ENCODE data around the gene LIMCH1. TPM values are rescaled to one million over a fixed set of nuclear protein-coding genes. Genes with fewer than 3 reads are reported as not detected.

Gene LIMCH1
- polyA plus RNA-seq, 2 donors = 8.3 to 9.0 TPM

DNA sequence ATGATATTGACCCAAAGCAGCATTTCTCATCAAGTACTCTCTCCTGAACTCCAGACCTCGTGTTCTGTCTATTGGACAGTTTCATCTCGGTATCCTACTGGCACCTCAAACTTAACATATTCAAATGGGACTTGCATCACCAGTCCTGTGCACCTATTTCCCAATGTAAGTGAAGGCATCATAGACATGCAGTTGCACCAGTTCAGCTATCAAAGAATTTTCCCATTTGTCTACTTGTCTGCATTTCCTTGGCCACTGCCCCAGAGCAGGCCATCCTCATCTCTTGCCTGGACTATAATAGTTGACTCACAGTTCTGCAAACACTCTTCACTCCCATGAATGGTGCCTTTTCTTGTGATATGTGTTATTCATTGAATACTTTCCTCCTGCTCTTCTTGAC, 11.3 kb upstream of the LIMCH1 start:
- Histone ChIP-seq H3K27me3 (ENCODE audit: control insufficient read depth in 1 of 2, insufficient read depth in 2 of 2, low read length in 2 of 2) (no peaks in the 10 kb centered on the region), H3K36me3 (ENCODE audit: control insufficient read depth in 2 of 2, insufficient read depth in 2 of 2, low read length in 1 of 2) (no peaks in the 10 kb centered on the region), H3K4me1 (ENCODE audit: control insufficient read depth in 2 of 2, insufficient read depth in 2 of 2, low read length in 1 of 2) (no peaks in the 10 kb centered on the region), H3K4me3 (ENCODE audit: low read depth in 1 of 2, low read length in 2 of 2) (no peak overlapping the region), H3K9me3 (ENCODE audit: control insufficient read depth in 2 of 2, insufficient read depth in 1 of 2, low read depth in 1 of 2, low read length in 1 of 2) (no peaks in the 10 kb centered on the region), H3K27ac (ENCODE audit: low read depth in 2 of 2, low read length in 1 of 2) (no peak overlapping the region)
- WGBS, 2 donors = 82% methylated on average over 2 of the region's 2 CpGs

DNA sequence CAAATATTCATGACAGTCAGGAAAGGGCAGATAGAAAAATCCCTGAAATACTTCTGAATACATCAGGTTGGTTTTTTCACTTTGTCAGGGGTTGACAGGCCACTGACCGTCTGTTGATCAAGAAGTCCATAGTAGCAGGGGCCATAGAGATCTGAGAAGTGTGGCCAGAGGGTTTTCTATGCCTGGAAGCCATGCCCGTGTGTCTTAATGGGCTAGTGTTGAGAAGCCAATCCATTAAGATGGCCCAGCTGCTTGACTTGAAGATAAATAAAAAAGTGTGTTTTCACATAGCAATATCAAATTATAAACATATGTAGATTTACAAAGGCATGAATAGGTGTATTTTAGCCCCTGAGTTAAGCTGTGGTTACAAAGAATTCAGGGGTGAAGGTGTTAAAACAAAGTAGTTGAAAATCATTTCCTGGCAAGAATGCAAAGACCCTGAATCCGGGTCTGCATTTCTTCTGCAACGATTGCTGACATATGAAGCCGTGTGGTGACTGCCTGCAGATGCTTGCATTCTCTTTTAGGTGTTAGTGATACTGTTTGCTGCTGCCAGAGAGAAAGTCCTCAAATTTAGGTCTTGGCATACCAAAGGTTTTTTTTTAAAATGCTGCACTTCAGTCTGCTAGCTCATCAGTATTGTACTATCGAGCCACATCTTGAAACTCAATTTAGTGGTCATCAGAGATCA, 9.3 kb upstream of the LIMCH1 start:
- Histone ChIP-seq H3K9me3 (ENCODE audit: control insufficient read depth in 2 of 2, insufficient read depth in 1 of 2, low read depth in 1 of 2, low read length in 1 of 2) (no peaks in the 10 kb centered on the region), H3K4me3 (ENCODE audit: low read depth in 1 of 2, low read length in 2 of 2) (no peak overlapping the region), H3K36me3 (ENCODE audit: control insufficient read depth in 2 of 2, insufficient read depth in 2 of 2, low read length in 1 of 2) (no peaks in the 10 kb centered on the region), H3K4me1 (ENCODE audit: control insufficient read depth in 2 of 2, insufficient read depth in 2 of 2, low read length in 1 of 2) (peaks cover 0 to 2% of the 10 kb centered on the region in 2 donors), H3K27ac (ENCODE audit: low read depth in 2 of 2, low read length in 1 of 2) (no peak overlapping the region), H3K27me3 (ENCODE audit: control insufficient read depth in 1 of 2, insufficient read depth in 2 of 2, low read length in 2 of 2) (no peaks in the 10 kb centered on the region)
- WGBS, 2 donors = 56 to 65% methylated on average over 6 of the region's 6 CpGs

DNA sequence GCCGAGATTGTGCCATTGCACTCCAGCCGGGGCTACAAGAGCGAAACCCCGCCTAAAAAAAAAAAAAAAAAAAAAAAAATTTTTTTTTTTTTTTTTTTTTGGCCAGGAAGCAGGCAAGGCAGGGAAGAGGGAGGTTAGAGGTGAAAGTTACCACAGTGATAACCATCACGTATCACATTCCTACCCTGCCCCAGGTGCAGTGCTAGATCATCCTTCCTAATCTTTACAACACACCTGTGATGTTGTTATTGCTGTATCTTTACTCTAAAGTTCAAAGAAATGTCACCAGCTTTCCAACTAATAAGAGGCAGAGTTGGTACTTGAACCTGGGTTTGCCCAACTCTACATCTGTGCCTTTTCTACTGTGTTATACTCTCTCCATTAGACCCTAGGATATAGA, 7.2 kb upstream of the LIMCH1 start:
- 92% methylated on average over 5 of the region's 5 CpGs for WGBS, 2 donors
- no peaks in the 10 kb centered on the region for H3K27me3 ChIP-seq (ENCODE audit: control insufficient read depth in 1 of 2, insufficient read depth in 2 of 2, low read length in 2 of 2)
- H3K27ac ChIP-seq (ENCODE audit: low read depth in 2 of 2, low read length in 1 of 2) = no peak overlapping the region
- peaks cover 0 to 2% of the 10 kb centered on the region in 2 donors for H3K4me1 ChIP-seq (ENCODE audit: control insufficient read depth in 2 of 2, insufficient read depth in 2 of 2, low read length in 1 of 2)
- no peaks in the 10 kb centered on the region for H3K36me3 ChIP-seq (ENCODE audit: control insufficient read depth in 2 of 2, insufficient read depth in 2 of 2, low read length in 1 of 2)
- no peak overlapping the region for H3K4me3 ChIP-seq (ENCODE audit: low read depth in 1 of 2, low read length in 2 of 2)
- no peaks in the 10 kb centered on the region for H3K9me3 ChIP-seq (ENCODE audit: control insufficient read depth in 2 of 2, insufficient read depth in 1 of 2, low read depth in 1 of 2, low read length in 1 of 2)

- no peaks in the 10 kb centered on the region for H3K27me3 ChIP-seq (ENCODE audit: control insufficient read depth in 1 of 2, insufficient read depth in 2 of 2, low read length in 2 of 2)
- no peaks in the 10 kb centered on the region for H3K36me3 ChIP-seq (ENCODE audit: control insufficient read depth in 2 of 2, insufficient read depth in 2 of 2, low read length in 1 of 2)
- no peak overlapping the region for H3K27ac ChIP-seq (ENCODE audit: low read depth in 2 of 2, low read length in 1 of 2)
- H3K4me3 ChIP-seq (ENCODE audit: low read depth in 1 of 2, low read length in 2 of 2) = no peak overlapping the region
- peaks cover 0 to 2% of the 10 kb centered on the region in 2 donors for H3K4me1 ChIP-seq (ENCODE audit: control insufficient read depth in 2 of 2, insufficient read depth in 2 of 2, low read length in 1 of 2)
- WGBS, 2 donors = 85 to 86% methylated on average over 7 of the region's 7 CpGs
- no peaks in the 10 kb centered on the region for H3K9me3 ChIP-seq (ENCODE audit: control insufficient read depth in 2 of 2, insufficient read depth in 1 of 2, low read depth in 1 of 2, low read length in 1 of 2)
These were observed 5.6 kb upstream of the LIMCH1 start for GRCh38 chr4:41532336-41532735.

DNA sequence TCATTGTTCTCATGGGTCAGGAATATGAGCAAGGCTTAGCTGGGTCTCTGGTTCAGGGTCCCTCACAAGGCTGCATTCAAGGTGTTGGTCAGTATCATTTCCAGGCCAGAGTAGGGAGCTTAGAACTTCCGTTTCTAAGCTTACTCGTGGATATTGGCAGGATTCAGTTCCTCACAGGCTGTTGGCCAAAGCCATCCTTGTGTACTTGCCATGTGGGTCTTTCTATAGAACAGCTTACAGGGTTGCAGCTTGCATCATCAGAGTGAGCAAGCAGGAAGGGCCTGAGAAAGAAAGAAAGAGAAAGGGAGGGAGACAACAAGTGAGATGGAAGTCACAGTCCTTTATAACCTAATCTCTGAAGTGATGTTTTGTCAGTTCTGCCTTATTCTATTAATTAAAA, 5.1 kb upstream of the LIMCH1 start:
- Histone ChIP-seq H3K4me1 (ENCODE audit: control insufficient read depth in 2 of 2, insufficient read depth in 2 of 2, low read length in 1 of 2) (peaks cover 0 to 2% of the 10 kb centered on the region in 2 donors), H3K36me3 (ENCODE audit: control insufficient read depth in 2 of 2, insufficient read depth in 2 of 2, low read length in 1 of 2) (no peaks in the 10 kb centered on the region), H3K27me3 (ENCODE audit: control insufficient read depth in 1 of 2, insufficient read depth in 2 of 2, low read length in 2 of 2) (no peaks in the 10 kb centered on the region), H3K4me3 (ENCODE audit: low read depth in 1 of 2, low read length in 2 of 2) (no peak overlapping the region), H3K9me3 (ENCODE audit: control insufficient read depth in 2 of 2, insufficient read depth in 1 of 2, low read depth in 1 of 2, low read length in 1 of 2) (no peaks in the 10 kb centered on the region), H3K27ac (ENCODE audit: low read depth in 2 of 2, low read length in 1 of 2) (no peak overlapping the region)
- 35% methylated on average over 2 of the region's 2 CpGs for WGBS, 2 donors

DNA sequence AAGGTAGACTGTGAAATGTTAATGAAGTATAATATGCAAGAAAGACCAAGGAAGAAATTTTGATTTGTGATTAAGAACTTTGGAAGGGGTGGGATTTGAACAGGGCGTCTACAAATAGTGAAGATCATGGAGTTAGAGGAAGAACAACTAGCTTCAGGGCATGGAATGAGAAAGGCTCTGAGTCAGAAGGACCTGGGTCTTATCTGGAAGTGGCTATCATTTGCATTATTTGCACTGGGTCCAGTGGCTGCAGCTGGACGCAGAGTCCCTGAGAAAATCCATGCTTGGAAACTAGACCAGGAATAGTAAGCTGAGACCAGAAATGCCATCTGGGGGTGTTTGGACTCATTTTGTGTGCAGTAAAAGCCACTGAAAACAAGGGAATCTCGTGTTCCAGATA, 4.3 kb upstream of the LIMCH1 start:
- 80 to 90% methylated on average over 3 of the region's 3 CpGs for WGBS, 2 donors
- Histone ChIP-seq H3K4me1 (ENCODE audit: control insufficient read depth in 2 of 2, insufficient read depth in 2 of 2, low read length in 1 of 2) (peaks cover 0 to 4% of the 10 kb centered on the region in 2 donors), H3K27me3 (ENCODE audit: control insufficient read depth in 1 of 2, insufficient read depth in 2 of 2, low read length in 2 of 2) (no peaks in the 10 kb centered on the region), H3K27ac (ENCODE audit: low read depth in 2 of 2, low read length in 1 of 2) (no peak overlapping the region), H3K9me3 (ENCODE audit: control insufficient read depth in 2 of 2, insufficient read depth in 1 of 2, low read depth in 1 of 2, low read length in 1 of 2) (no peaks in the 10 kb centered on the region), H3K36me3 (ENCODE audit: control insufficient read depth in 2 of 2, insufficient read depth in 2 of 2, low read length in 1 of 2) (no peaks in the 10 kb centered on the region), H3K4me3 (ENCODE audit: low read depth in 1 of 2, low read length in 2 of 2) (no peak overlapping the region)

DNA sequence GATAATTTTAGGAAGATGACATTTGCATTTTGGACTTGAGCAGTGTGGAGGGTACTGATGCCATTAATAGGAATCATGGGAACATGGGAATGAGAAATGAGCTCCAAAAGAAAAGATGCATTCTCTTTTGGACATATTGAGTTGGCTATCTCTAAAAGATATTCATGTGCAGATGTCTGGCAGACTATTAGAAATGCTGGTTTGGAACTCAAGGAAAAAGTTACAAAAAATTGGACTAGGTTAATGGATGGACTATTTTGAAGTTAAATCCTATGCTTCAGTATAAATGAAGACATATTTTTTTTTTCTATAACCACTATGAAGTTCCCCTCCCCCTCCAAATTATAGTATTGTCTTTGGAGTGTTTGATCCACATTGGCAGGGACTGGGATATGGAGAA, 3.6 kb upstream of the LIMCH1 start:
- Histone ChIP-seq H3K4me3 (ENCODE audit: low read depth in 1 of 2, low read length in 2 of 2) (no peak overlapping the region), H3K36me3 (ENCODE audit: control insufficient read depth in 2 of 2, insufficient read depth in 2 of 2, low read length in 1 of 2) (no peaks in the 10 kb centered on the region), H3K4me1 (ENCODE audit: control insufficient read depth in 2 of 2, insufficient read depth in 2 of 2, low read length in 1 of 2) (peaks cover 0 to 9% of the 10 kb centered on the region in 2 donors), H3K27ac (ENCODE audit: low read depth in 2 of 2, low read length in 1 of 2) (no peak overlapping the region), H3K9me3 (ENCODE audit: control insufficient read depth in 2 of 2, insufficient read depth in 1 of 2, low read depth in 1 of 2, low read length in 1 of 2) (no peaks in the 10 kb centered on the region), H3K27me3 (ENCODE audit: control insufficient read depth in 1 of 2, insufficient read depth in 2 of 2, low read length in 2 of 2) (no peaks in the 10 kb centered on the region)

DNA sequence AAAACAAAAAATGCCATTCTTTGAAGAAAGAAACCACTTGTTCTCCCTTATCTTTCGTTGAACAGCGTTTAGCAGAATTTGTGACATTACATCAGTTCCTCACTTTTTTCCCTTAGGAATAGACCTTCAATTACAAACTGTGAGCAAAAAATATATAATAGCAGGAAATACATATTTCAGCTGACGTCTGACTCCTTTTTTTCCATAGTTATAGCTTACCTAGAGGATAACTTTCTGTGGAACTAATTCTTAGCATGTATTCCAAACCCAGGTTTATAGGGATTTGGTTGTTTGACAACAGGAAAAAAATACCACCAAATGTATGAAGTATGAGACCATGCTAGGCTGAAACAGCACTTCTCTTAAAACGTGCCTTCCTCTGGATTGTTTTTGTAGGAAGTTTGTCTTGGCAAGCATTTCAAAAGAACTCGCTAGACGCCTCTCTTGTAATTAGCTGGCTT, 2.0 kb upstream of the LIMCH1 start:
- Histone ChIP-seq H3K36me3 (ENCODE audit: control insufficient read depth in 2 of 2, insufficient read depth in 2 of 2, low read length in 1 of 2) (no peaks in the 10 kb centered on the region), H3K27me3 (ENCODE audit: control insufficient read depth in 1 of 2, insufficient read depth in 2 of 2, low read length in 2 of 2) (no peaks in the 10 kb centered on the region), H3K4me3 (ENCODE audit: low read depth in 1 of 2, low read length in 2 of 2) (no peak overlapping the region), H3K9me3 (ENCODE audit: control insufficient read depth in 2 of 2, insufficient read depth in 1 of 2, low read depth in 1 of 2, low read length in 1 of 2) (no peaks in the 10 kb centered on the region), H3K27ac (ENCODE audit: low read depth in 2 of 2, low read length in 1 of 2) (no peak overlapping the region), H3K4me1 (ENCODE audit: control insufficient read depth in 2 of 2, insufficient read depth in 2 of 2, low read length in 1 of 2) (peaks cover 0 to 9% of the 10 kb centered on the region in 2 donors)
- WGBS, 2 donors = 23 to 32% methylated on average over 6 of the region's 6 CpGs

DNA sequence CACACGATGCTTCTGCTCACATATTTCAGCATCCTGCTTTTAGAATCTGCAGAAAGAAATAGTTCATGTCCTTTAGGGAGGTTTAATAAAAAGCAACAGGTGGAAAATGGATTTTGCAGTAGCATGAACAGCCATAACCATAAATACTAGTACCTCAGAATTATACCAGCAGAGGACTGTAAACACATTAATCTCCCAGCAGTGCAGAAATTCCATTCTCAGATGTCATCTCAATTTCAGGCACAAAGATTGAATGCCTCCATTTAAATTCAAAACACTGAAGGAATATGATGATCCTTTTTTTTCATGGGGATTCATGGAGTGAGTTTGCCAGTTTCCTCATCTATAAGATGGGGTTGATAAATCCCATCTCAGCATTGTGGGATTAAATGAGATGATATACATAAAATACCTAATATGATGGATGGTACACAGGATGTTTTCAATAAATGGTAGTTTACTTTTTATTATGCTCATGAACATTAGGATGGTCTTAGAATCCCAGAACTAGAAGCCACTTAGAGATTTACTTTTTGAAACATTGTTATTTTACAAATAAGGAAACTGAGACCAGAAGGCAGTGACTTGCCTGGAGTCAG, 566 bp upstream of the LIMCH1 start:
- Histone ChIP-seq H3K36me3 (ENCODE audit: control insufficient read depth in 2 of 2, insufficient read depth in 2 of 2, low read length in 1 of 2) (no peaks in the 10 kb centered on the region), H3K9me3 (ENCODE audit: control insufficient read depth in 2 of 2, insufficient read depth in 1 of 2, low read depth in 1 of 2, low read length in 1 of 2) (no peaks in the 10 kb centered on the region), H3K27ac (ENCODE audit: low read depth in 2 of 2, low read length in 1 of 2) (no peak overlapping the region), H3K4me3 (ENCODE audit: low read depth in 1 of 2, low read length in 2 of 2) (no peak overlapping the region), H3K4me1 (ENCODE audit: control insufficient read depth in 2 of 2, insufficient read depth in 2 of 2, low read length in 1 of 2) (peaks cover 0 to 9% of the 10 kb centered on the region in 2 donors), H3K27me3 (ENCODE audit: control insufficient read depth in 1 of 2, insufficient read depth in 2 of 2, low read length in 2 of 2) (no peaks in the 10 kb centered on the region)
- WGBS, 2 donors = 87 to 94% methylated on average over 1 of the region's 1 CpG

Measured in esophagus (tissue), 2 donors.